ENCODE data around the gene NSF. TPM values are rescaled to one million over a fixed set of nuclear protein-coding genes. Genes with fewer than 3 reads are reported as not detected.

Gene NSF
- total and polyA plus RNA-seq, 7 donors: 15.0 to 41.8 (median 30.0) TPM

- DNase-seq: no peak
- intact Hi-C loops (cut with DNase I): loop anchor here (10.0 kb wide), 1 partner anchor 72 kb away; the partner anchor contains the start of gene WNT3
- TF ChIP-seq EP300 (IDR thresholded peaks at IDR 0.05) (no peak), POLR2AphosphoS5 (IDR thresholded peaks at IDR 0.05) (no peak), CTCF (IDR thresholded peaks at IDR 0.05) (no peak), POLR2A (IDR thresholded peaks at IDR 0.05) (no peak)
- peaks cover 0 to 11% (median 6%) of the 10 kb centered on the region in 4 donors for H3K4me1 ChIP-seq
- no peaks in the 10 kb centered on the region for H3K36me3 ChIP-seq
- peak overlapping the region in 2 of 4 donors; percentile 9 to 22 for H3K27ac ChIP-seq
- H3K4me3 ChIP-seq: no peak overlapping the region
- WGBS, 2 donors: 72 to 74% methylated on average over 7 of the region's 7 CpGs
- H3K9me3 ChIP-seq: no peaks in the 10 kb centered on the region
- H3K27me3 ChIP-seq: no peaks in the 10 kb centered on the region
Observed at GRCh38 chr17:46742565-46743270, 152.2 kb downstream of the NSF start.

- Histone ChIP-seq H3K27me3 (no peaks in the 10 kb centered on the region), H3K36me3 (peaks cover 0 to under 1% (median 0%) of the 10 kb centered on the region in 4 donors), H3K4me3 (no peak overlapping the region), H3K27ac (no peak overlapping the region), H3K9me3 (no peaks in the 10 kb centered on the region), H3K4me1 (peaks cover 0 to 11% (median 6%) of the 10 kb centered on the region in 4 donors)
- no peak for TF ChIP-seq CTCF (IDR thresholded peaks at IDR 0.05)
- no peak for TF ChIP-seq POLR2A (IDR thresholded peaks at IDR 0.05)
- TF ChIP-seq EP300 (IDR thresholded peaks at IDR 0.05): no peak
- no peak for TF ChIP-seq POLR2AphosphoS5 (IDR thresholded peaks at IDR 0.05)
- 98% methylated on average over 1 of the region's 1 CpG for WGBS, 2 donors
- no peak for DNase-seq
- intact Hi-C loops (cut with DNase I): loop anchor here (10.0 kb wide), 1 partner anchor 70 kb away; the partner anchor contains the start of gene WNT3
Observed at GRCh38 chr17:46744441-46744840, 154.0 kb downstream of the NSF start.

GRCh38 chr17:46745376-46745775, 154.9 kb downstream of the NSF start:
- Histone ChIP-seq H3K9me3 (no peaks in the 10 kb centered on the region), H3K36me3 (peaks cover 0 to 10% (median 0%) of the 10 kb centered on the region in 4 donors), H3K4me3 (no peak overlapping the region), H3K4me1 (peaks cover 0 to 11% (median 6%) of the 10 kb centered on the region in 4 donors), H3K27ac (no peak overlapping the region), H3K27me3 (no peaks in the 10 kb centered on the region)
- intact Hi-C loops (cut with DNase I): loop anchor here (10.0 kb wide), 1 partner anchor 69 kb away; the partner anchor contains the start of gene WNT3
- 94% methylated on average over 3 of the region's 3 CpGs for WGBS, 2 donors
- no peak for DNase-seq
- TF ChIP-seq CTCF (IDR thresholded peaks at IDR 0.05): no peak
- no peak for TF ChIP-seq POLR2A (IDR thresholded peaks at IDR 0.05)
- no peak for TF ChIP-seq POLR2AphosphoS5 (IDR thresholded peaks at IDR 0.05)
- no peak for TF ChIP-seq EP300 (IDR thresholded peaks at IDR 0.05)

- no peak overlapping the region for H3K27ac ChIP-seq
- DNase-seq: no peak
- H3K4me3 ChIP-seq: no peak overlapping the region
- H3K36me3 ChIP-seq: peaks cover 7 to 66% (median 13%) of the 10 kb centered on the region in 4 donors
- TF ChIP-seq POLR2AphosphoS5 (IDR thresholded peaks at IDR 0.05) (no peak), EP300 (IDR thresholded peaks at IDR 0.05) (no peak), CTCF (IDR thresholded peaks at IDR 0.05) (no peak), POLR2A (IDR thresholded peaks at IDR 0.05) (no peak)
- H3K9me3 ChIP-seq: no peaks in the 10 kb centered on the region
- intact Hi-C loops (cut with DNase I): no loop called here
- H3K4me1 ChIP-seq: no peaks in the 10 kb centered on the region
- no peaks in the 10 kb centered on the region for H3K27me3 ChIP-seq
- 96 to 97% methylated on average over 4 of the region's 4 CpGs for WGBS, 2 donors
Observed at GRCh38 chr17:46751425-46751824, 161.0 kb downstream of the NSF start.
